OCI-LY3 (cell line): ENCODE measurements around the gene PEX3.

ENCODE experiments used
- EZH2phosphoT487 ChIP-seq: fragments of 200-600 bp; shearing (Covaris generic); IDR thresholded peaks from 2 replicates; pipeline ENCODE4 v1.6.1; 2018; ENCODE audit warnings: antibody characterized with exemption, mixed run types, low read depth
- TF ChIP-seq, protein P1 (sequence below): fragments of 200-600, 300-600 bp; sonication (generic); IDR thresholded peaks from 2 replicates; pipeline ENCODE4 v1.5.1; 2014; ENCODE audit warnings: antibody characterized with exemption, low read length, low read depth

DNA sequence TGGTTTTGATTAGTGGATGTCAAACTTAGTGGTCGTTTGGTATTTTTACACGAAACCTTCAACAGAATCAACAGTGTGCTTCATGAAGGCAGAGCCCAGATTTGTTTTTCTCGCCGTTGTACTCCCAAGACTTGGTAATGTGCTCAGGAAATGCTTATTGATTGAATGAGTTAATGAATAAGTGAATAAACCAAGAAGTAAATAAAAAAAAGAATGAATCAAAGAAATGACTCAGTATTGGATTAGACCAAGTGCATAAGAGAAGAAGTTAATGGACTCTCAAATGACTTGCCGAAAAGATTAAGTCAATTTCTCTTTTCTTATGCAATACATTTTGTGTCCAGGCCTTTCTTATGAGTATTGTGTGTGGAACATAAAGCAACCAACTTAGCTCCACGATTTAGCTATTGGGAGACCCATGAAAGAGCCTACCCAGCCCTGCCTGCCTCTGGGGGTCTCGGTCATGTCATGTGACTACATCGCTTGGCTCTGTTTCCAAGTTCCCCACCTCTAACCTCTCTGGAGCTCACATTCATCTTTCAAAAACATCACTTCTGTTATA, 71.5 kb downstream of the PEX3 start:
- TF ChIP-seq, protein P1, sequence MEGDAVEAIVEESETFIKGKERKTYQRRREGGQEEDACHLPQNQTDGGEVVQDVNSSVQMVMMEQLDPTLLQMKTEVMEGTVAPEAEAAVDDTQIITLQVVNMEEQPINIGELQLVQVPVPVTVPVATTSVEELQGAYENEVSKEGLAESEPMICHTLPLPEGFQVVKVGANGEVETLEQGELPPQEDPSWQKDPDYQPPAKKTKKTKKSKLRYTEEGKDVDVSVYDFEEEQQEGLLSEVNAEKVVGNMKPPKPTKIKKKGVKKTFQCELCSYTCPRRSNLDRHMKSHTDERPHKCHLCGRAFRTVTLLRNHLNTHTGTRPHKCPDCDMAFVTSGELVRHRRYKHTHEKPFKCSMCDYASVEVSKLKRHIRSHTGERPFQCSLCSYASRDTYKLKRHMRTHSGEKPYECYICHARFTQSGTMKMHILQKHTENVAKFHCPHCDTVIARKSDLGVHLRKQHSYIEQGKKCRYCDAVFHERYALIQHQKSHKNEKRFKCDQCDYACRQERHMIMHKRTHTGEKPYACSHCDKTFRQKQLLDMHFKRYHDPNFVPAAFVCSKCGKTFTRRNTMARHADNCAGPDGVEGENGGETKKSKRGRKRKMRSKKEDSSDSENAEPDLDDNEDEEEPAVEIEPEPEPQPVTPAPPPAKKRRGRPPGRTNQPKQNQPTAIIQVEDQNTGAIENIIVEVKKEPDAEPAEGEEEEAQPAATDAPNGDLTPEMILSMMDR: no peak
- no peak for TF ChIP-seq EZH2phosphoT487
